Esophagus muscularis mucosa (tissue), 4 donors: ENCODE measurements around the gene KLC1. TPM values are rescaled to one million over a fixed set of nuclear protein-coding genes. Genes with fewer than 3 reads are reported as not detected.

Experiments used
- DNase-seq: peaks from one replicate; pipeline ENCODE4 v3.0.0-alpha.2; 2017; ENCODE audit errors: extremely low spot score
- H3K27ac ChIP-seq, 4 donors: fragments of 200-600 bp; sonication (generic); replicated peaks in 1 of 4; 1 replicate in 3 of 4; 2 replicates in 1 of 4; pipeline ENCODE4 v1.5.1; 2016 to 2019; ENCODE audit warnings: mild to moderate bottlenecking in 1 of 4
- H3K27me3 ChIP-seq, 4 donors: fragments of 200-600 bp; sonication (generic); one replicate each; pipeline versions ENCODE4 v1.5.1 to v1.6.0; 2016 to 2019
- H3K36me3 ChIP-seq, 4 donors: fragments of 200-600 bp; sonication (generic); one replicate each; pipeline ENCODE4 v1.5.1; 2016 to 2019
- H3K4me1 ChIP-seq, 4 donors: fragments of 200-600 bp; sonication (generic); one replicate each; pipeline ENCODE4 v1.5.1; 2016 to 2019
- H3K4me3 ChIP-seq, 4 donors: fragments of 200-600 bp; sonication (generic); 1 replicate in 2 of 4; 2 replicates in 2 of 4; pipeline ENCODE4 v1.5.1; 2016 to 2019; ENCODE audit warnings: mild to moderate bottlenecking in 4 of 4, moderate library complexity in 1 of 4
- H3K9me3 ChIP-seq, 4 donors: fragments of 200-600 bp; sonication (generic); 1 replicate in 3 of 4; 2 replicates in 1 of 4; pipeline ENCODE4 v1.5.1; 2016 to 2019
- CTCF ChIP-seq, 3 experiments: fragments of 200-600 bp in 2 of 3; fragments of 450-650 bp in 1 of 3; sonication (generic) in 2 of 3; IDR thresholded peaks; one replicate each; pipeline ENCODE4 v1.5.1; 2017 to 2019; ENCODE audit warnings: antibody characterized with exemption in 3 of 3, mild to moderate bottlenecking in 2 of 3, moderate library complexity in 1 of 3
- EP300 ChIP-seq: sonication (generic); formaldehyde crosslinking; IDR thresholded peaks from one replicate; pipeline ENCODE4 v1.6.1; 2017; ENCODE audit warnings: antibody characterized with exemption
- POLR2A ChIP-seq: fragments of 450-650 bp; IDR thresholded peaks from one replicate; pipeline ENCODE4 v1.6.1; 2017; ENCODE audit warnings: antibody characterized with exemption, moderate library complexity, mild to moderate bottlenecking, low read depth
- POLR2AphosphoS5 ChIP-seq, 2 donors: sonication (generic); formaldehyde crosslinking; IDR thresholded peaks; one replicate each; pipeline ENCODE4 v1.6.1; 2017; ENCODE audit warnings: antibody characterized with exemption in 2 of 2
- WGBS: methylation state at CpG from one replicate; pipeline ENCODE4 v1.1.5; 2018; 5-methylcytosine and 5-hydroxymethylcytosine counted together
- intact Hi-C: fragments of 100-400 bp; cut with DNase I; formaldehyde crosslinking; loops from one replicate; pipeline ENCODE4 v1.15.1; 2023
- total RNA-seq, 4 donors: library from RNA; depleted of rRNA; stranded (reverse); fragments of >200 nt; gene quantifications; one replicate each; pipeline versions ENCODE4 v1.1.0 to v1.2.1, GENCODE V29; 2016

Gene KLC1
- total RNA-seq, 4 donors from 2014 or later: 285 to 343 (median 312) TPM

GRCh38 chr14:103743691-103744090 is 114.7 kb downstream of the KLC1 start:
- Histone ChIP-seq H3K4me3 (no peak overlapping the region), H3K9me3 (no peaks in the 10 kb centered on the region), H3K27ac (no peak overlapping the region), H3K36me3 (peaks cover 0 to 98% (median 72%) of the 10 kb centered on the region in 4 donors), H3K27me3 (no peaks in the 10 kb centered on the region), H3K4me1 (peaks cover 0 to 26% (median 20%) of the 10 kb centered on the region in 4 donors)
- WGBS: 87% methylated on average over 11 of the region's 15 CpGs
- TF ChIP-seq EP300 (no peak), CTCF (IDR thresholded peaks at IDR 0.05) (no peak), POLR2A (no peak), POLR2AphosphoS5 (IDR thresholded peaks at IDR 0.05) (no peak)
- DNase-seq: no peak
- intact Hi-C loops: no loop called here

GRCh38 chr14:103744621-103745395 is 115.8 kb downstream of the KLC1 start:
- intact Hi-C loops: no loop called here
- TF ChIP-seq POLR2AphosphoS5 (IDR thresholded peaks at IDR 0.05): no peak
- no peak for TF ChIP-seq POLR2A
- no peak for TF ChIP-seq EP300
- TF ChIP-seq CTCF (IDR thresholded peaks at IDR 0.05): no peak

GRCh38 chr14:103745424-103745823 is 116.4 kb downstream of the KLC1 start:
- 71% methylated on average over 5 of the region's 5 CpGs for WGBS

More at GRCh38 chr14:103744621-103745395, 115.8 kb downstream of the KLC1 start:
- peaks cover 0 to 16% (median 9%) of the 10 kb centered on the region in 4 donors for H3K4me1 ChIP-seq
- no peaks in the 10 kb centered on the region for H3K27me3 ChIP-seq
- H3K27ac ChIP-seq: no peak overlapping the region
- 77% methylated on average over 11 of the region's 15 CpGs for WGBS
- no peak for DNase-seq
- no peaks in the 10 kb centered on the region for H3K9me3 ChIP-seq
- H3K4me3 ChIP-seq: no peak overlapping the region
- peaks cover 0 to 98% (median 70%) of the 10 kb centered on the region in 4 donors for H3K36me3 ChIP-seq

GRCh38 chr14:103746701-103747100 is 117.7 kb downstream of the KLC1 start:
- Histone ChIP-seq H3K36me3 (peaks cover 0 to 97% (median 65%) of the 10 kb centered on the region in 4 donors), H3K4me1 (peaks cover 0 to 14% (median 5%) of the 10 kb centered on the region in 4 donors), H3K9me3 (no peaks in the 10 kb centered on the region), H3K4me3 (no peak overlapping the region), H3K27me3 (no peaks in the 10 kb centered on the region), H3K27ac (no peak overlapping the region)
- intact Hi-C loops: no loop called here
- WGBS: 87% methylated on average over 10 of the region's 10 CpGs
- TF ChIP-seq POLR2A (no peak), CTCF (IDR thresholded peaks at IDR 0.05) (no peak), POLR2AphosphoS5 (IDR thresholded peaks at IDR 0.05) (no peak), EP300 (no peak)
- no peak for DNase-seq

More at GRCh38 chr14:103745424-103745823, 116.4 kb downstream of the KLC1 start:
- no peak overlapping the region for H3K4me3 ChIP-seq
- TF ChIP-seq CTCF (IDR thresholded peaks at IDR 0.05): no peak
- TF ChIP-seq POLR2AphosphoS5 (IDR thresholded peaks at IDR 0.05): no peak
- TF ChIP-seq POLR2A: no peak
- TF ChIP-seq EP300: no peak
- no peak for DNase-seq
- H3K27ac ChIP-seq: no peak overlapping the region
- no peaks in the 10 kb centered on the region for H3K27me3 ChIP-seq
- H3K4me1 ChIP-seq: peaks cover 0 to 16% (median 9%) of the 10 kb centered on the region in 4 donors
- peaks cover 0 to 98% (median 67%) of the 10 kb centered on the region in 4 donors for H3K36me3 ChIP-seq
- intact Hi-C loops: no loop called here
- no peaks in the 10 kb centered on the region for H3K9me3 ChIP-seq
